ENCODE data around the gene MAP6. TPM values are rescaled to one million over a fixed set of nuclear protein-coding genes. Genes with fewer than 3 reads are reported as not detected.
"Not testable (repeated sequence)": the region's sequence is repeated elsewhere in the genome, so short reads cannot be mapped to it uniquely, and the experiment has no call there.

Gene MAP6
- total RNA-seq: under 1 TPM; 0.21 to 0.24 TPM

DNA sequence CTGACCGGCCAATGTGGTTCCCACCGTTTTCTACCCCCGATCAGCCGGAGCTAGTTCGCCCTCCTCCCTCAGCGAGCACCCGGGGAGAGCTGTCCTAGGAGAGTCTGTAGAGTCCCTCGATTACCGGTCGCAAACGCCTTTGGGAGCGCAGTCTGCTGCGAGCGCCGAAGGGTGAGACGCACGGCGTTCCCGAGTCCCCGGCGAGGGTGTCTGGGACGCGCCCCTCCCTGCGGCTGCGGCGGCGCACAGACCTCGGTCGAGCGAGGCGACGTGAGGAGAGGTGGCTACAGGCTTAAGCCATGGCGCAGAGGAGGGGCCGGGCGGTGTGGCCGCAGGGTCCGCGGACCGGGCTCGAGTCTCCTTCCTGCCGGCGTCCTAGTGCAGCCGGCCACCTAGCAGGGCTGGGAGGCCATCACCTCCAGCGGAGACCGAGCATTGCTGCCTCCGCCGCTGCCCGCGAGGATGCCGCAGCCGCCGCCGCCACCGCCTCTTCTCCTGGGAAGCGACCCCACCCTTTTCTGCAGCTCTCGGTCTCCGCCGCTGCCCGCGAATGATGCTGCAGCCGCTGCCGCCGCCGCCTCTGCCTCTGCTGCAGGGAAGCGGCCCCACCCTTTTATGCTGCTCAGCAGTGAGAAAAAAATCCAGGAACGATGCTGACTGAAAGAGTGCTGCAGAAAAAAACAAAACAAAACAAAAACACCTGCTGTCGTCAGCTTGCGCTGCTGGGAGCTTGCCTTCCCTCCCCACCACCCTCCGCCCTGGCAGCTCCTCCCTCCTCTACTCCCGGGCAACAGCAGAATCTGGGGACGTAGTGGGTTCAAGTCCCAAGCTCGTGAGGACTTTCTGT is at the start of gene MAP6:
TSS of gene MAP6 (minus strand) at position 588 of the 847 bp plus-strand sequence. CDS start 669 bp downstream, outside the sequence.
- Mint-ChIP-seq H3K27me3 (peaks cover 58% of the 10 kb centered on the region), H3K9me3 (no peaks in the 10 kb centered on the region), H3K27ac (no peak within 1 kb of the TSS), H3K36me3 (ENCODE audit: low read depth) (peaks cover 5% of the 10 kb centered on the region), H3K4me3 (peak within 1 kb of the TSS; percentile 79), H3K4me1 (peaks cover 5% of the 10 kb centered on the region)
- peak; percentile 40 for ATAC-seq (replicated peaks)

GRCh38 chr11:75717608-75718418 is 49.0 kb upstream of the MAP6 start, which contains the start of gene MOGAT2:
Gene MOGAT2 (plus strand): TSS chr11:75717838. CDS start chr11:75717889, 51 bp downstream.
- no peak for ATAC-seq (replicated peaks)
- Mint-ChIP-seq H3K4me3 (no peak within 1 kb of the TSS), H3K36me3 (ENCODE audit: low read depth) (no peaks in the 10 kb centered on the region), H3K27ac (no peak within 1 kb of the TSS), H3K4me1 (peaks cover 6% of the 10 kb centered on the region), H3K27me3 (no peaks in the 10 kb centered on the region), H3K9me3 (no peaks in the 10 kb centered on the region)

- Mint-ChIP-seq H3K4me1 (peaks cover 6% of the 10 kb centered on the region), H3K36me3 (ENCODE audit: low read depth) (no peaks in the 10 kb centered on the region), H3K4me3 (no peak overlapping the region), H3K9me3 (no peaks in the 10 kb centered on the region), H3K27ac (no peak overlapping the region), H3K27me3 (no peaks in the 10 kb centered on the region)
- no peak for ATAC-seq (replicated peaks)
Observed at GRCh38 chr11:75716659-75717058, 47.8 kb upstream of the MAP6 start.

DNA sequence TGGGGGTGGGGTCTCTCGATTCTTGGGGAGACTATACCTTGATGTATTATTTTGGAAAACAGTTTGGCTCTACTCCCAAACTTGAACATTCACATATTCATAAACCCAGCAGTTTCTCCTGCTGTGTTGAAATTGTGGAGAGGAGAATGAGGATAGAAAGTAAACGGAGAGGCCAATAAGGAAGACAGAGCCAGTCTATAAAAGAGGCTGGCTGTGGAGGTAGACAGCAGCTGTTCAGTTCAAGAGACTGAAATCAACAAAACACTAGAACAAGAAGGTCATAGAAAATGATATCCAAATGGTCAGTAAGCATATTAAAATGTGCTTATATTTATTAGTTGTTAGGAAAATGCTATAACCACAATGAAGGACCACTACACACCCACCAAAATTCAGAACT is 46.9 kb upstream of the MAP6 start:
- no peaks in the 10 kb centered on the region for H3K9me3 Mint-ChIP-seq
- no peak overlapping the region for H3K27ac Mint-ChIP-seq
- no peaks in the 10 kb centered on the region for H3K36me3 Mint-ChIP-seq (ENCODE audit: low read depth)
- no peak overlapping the region for H3K4me3 Mint-ChIP-seq
- no peak for ATAC-seq (replicated peaks)
- H3K4me1 Mint-ChIP-seq: peaks cover 6% of the 10 kb centered on the region
- H3K27me3 Mint-ChIP-seq: no peaks in the 10 kb centered on the region

DNA sequence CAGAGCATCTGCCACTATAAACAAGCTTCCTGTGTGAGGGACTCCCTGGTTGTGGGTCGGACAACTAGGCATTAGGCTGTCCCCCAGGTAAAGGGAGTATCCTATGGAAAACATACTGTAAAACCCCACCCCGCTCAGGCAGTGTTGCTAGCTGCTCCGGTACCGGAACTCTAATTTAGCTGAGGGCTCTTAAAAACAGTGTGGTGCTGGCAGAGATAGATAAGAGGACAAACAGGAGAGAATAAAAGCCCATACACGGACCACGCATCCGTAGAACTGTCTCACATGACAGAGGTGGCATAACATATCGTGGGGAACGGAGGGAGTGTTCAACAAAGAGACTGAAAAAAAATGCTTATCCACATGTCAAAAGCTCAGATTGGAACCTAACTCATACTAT is 45.4 kb upstream of the MAP6 start:
- no peak for ATAC-seq (replicated peaks)
- Mint-ChIP-seq H3K9me3 (no peaks in the 10 kb centered on the region), H3K4me1 (peaks cover 6% of the 10 kb centered on the region), H3K27ac (no peak overlapping the region), H3K27me3 (no peaks in the 10 kb centered on the region), H3K4me3 (no peak overlapping the region), H3K36me3 (ENCODE audit: low read depth) (no peaks in the 10 kb centered on the region)

- ATAC-seq (replicated peaks): peak; percentile 96
- Mint-ChIP-seq H3K27ac (no peak overlapping the region), H3K36me3 (ENCODE audit: low read depth) (no peaks in the 10 kb centered on the region), H3K27me3 (peaks cover 4% of the 10 kb centered on the region), H3K9me3 (no peaks in the 10 kb centered on the region), H3K4me3 (peak overlapping the region; percentile 22), H3K4me1 (peaks cover 12% of the 10 kb centered on the region)
Observed at GRCh38 chr11:75706260-75706729, 37.5 kb upstream of the MAP6 start.

DNA sequence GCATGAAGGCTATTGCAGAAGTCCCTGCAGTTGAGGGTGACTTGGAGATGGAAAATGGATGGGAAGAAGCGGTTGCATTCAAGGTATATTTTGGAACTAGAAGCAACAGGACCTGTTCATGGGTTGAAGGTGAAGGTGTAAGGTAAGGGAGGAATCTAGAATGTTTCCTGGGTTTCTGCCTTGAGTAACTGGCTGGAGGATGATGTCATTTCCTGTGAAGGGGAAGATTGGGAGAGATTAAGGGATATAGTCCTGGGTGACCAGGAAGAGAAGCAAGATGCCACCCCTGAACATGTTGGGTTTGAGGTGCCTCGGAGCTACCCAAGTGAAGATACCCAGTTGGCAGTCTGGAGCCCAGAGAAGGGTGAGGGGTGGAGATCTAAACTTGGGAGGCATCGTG is 36.7 kb upstream of the MAP6 start:
- Mint-ChIP-seq H3K27ac (peak overlapping the region; percentile 42), H3K36me3 (ENCODE audit: low read depth) (no peaks in the 10 kb centered on the region)
- no peak for ATAC-seq (replicated peaks)

GRCh38 chr11:75703695-75704237 is 34.9 kb upstream of the MAP6 start:
- no peak for ATAC-seq (replicated peaks)
- peaks cover 12% of the 10 kb centered on the region for H3K4me1 Mint-ChIP-seq

More for the DNA sequence above, 36.7 kb upstream of the MAP6 start:
- Mint-ChIP-seq H3K4me3 (peak overlapping the region; percentile 22), H3K9me3 (no peaks in the 10 kb centered on the region), H3K27me3 (peaks cover 4% of the 10 kb centered on the region), H3K4me1 (peaks cover 12% of the 10 kb centered on the region)

GRCh38 chr11:75700940-75701339 is 32.1 kb upstream of the MAP6 start:
- Mint-ChIP-seq H3K36me3 (ENCODE audit: low read depth) (no peaks in the 10 kb centered on the region), H3K9me3 (no peaks in the 10 kb centered on the region), H3K27me3 (peaks cover 31% of the 10 kb centered on the region), H3K4me1 (peaks cover 6% of the 10 kb centered on the region), H3K4me3 (no peak overlapping the region), H3K27ac (no peak overlapping the region)
- ATAC-seq (replicated peaks): no peak

More at GRCh38 chr11:75703695-75704237, 34.9 kb upstream of the MAP6 start:
- Mint-ChIP-seq H3K4me3 (no peak overlapping the region), H3K27me3 (peaks cover 12% of the 10 kb centered on the region), H3K36me3 (ENCODE audit: low read depth) (no peaks in the 10 kb centered on the region), H3K9me3 (no peaks in the 10 kb centered on the region), H3K27ac (no peak overlapping the region)

DNA sequence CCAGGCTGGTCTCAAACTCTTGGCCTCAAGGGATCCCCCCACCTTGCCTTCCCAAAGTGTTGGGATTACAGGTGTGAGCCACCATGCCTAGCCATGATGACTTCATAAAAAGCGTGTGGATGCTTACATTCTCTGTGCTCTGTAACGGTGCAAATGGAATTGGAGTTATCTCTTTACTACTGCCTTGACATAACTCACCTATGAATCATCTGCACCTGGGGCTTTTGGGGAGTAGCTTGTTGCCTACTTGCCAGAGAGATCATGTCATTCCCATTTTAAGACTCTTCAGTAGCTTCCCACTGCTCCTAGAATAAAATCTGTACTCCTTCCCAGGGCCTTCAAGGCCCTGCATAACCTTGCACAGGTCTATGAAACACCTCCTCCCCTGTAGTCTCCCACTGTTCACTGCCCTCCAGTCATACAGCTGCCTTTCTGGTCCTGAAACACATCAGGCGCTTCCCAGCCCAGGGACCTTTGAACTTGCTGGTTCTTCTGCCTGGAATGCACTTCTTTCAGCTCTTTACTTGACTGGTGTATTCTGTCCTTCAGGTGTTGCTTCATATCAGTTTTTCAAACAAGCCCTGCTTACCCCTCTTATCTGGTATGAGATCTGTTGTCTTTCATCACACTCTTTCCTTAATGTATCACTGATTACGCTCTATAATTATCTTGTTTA is 29.2 kb upstream of the MAP6 start:
- peaks cover 43% of the 10 kb centered on the region for H3K27me3 Mint-ChIP-seq
- no peak overlapping the region for H3K27ac Mint-ChIP-seq
- H3K36me3 Mint-ChIP-seq (ENCODE audit: low read depth): no peaks in the 10 kb centered on the region
- H3K9me3 Mint-ChIP-seq: no peaks in the 10 kb centered on the region
- H3K4me3 Mint-ChIP-seq: no peak overlapping the region
- ATAC-seq (replicated peaks): no peak
- H3K4me1 Mint-ChIP-seq: no peaks in the 10 kb centered on the region

DNA sequence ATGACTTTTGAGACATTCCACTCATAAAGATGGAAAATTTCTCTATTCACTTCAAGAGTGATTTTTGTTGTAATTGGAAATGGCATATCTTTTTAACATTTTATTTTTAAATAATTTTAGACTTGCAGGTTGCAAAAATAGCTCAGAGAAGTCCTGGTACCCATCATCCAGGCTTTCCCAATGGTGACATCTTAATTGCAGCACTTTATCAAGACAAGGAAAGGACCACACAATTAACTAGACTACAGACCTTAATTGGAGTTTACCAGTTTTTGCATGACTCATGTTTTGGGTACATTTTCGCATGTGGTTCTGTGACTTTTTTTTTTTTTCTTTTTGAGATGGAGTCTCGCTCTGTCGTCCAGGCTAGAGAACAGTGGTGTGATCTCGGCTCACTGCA is 23.0 kb upstream of the MAP6 start:
- H3K36me3 Mint-ChIP-seq (ENCODE audit: low read depth): no peaks in the 10 kb centered on the region
- peaks cover 5% of the 10 kb centered on the region for H3K4me1 Mint-ChIP-seq
- H3K27ac Mint-ChIP-seq: no peak overlapping the region
- peaks cover 2% of the 10 kb centered on the region for H3K9me3 Mint-ChIP-seq
- ATAC-seq (replicated peaks): no peak
- H3K27me3 Mint-ChIP-seq: peaks cover 40% of the 10 kb centered on the region
- H3K4me3 Mint-ChIP-seq: no peak overlapping the region

GRCh38 chr11:75689863-75690609 is 21.2 kb upstream of the MAP6 start:
- Mint-ChIP-seq H3K9me3 (peaks cover 12% of the 10 kb centered on the region), H3K4me3 (peak overlapping the region; percentile 9), H3K36me3 (ENCODE audit: low read depth) (no peaks in the 10 kb centered on the region), H3K27me3 (peaks cover 42% of the 10 kb centered on the region), H3K27ac (peak overlapping the region; percentile 41), H3K4me1 (peaks cover 5% of the 10 kb centered on the region)
- peak; percentile 84 for ATAC-seq (replicated peaks)

DNA sequence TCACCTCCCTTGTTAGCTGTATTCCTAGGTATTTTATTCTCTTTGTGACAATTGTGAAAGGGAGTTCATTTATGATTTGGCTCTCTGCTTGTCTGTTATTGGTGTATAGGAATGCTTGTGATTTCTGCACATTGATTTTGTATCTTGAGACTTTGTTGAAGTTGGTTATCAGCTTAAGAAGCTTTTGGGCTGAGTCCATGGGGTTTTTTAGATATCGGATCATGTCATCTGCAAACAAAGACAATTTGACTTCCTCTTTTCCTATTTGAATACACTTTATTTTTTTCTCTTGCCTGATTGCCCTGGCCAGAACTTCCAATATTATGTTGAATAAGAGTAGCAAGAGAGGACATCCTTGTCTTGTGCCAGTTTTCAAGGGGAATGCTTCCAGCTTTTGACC is 15.0 kb upstream of the MAP6 start:
- H3K9me3 Mint-ChIP-seq: peaks cover 17% of the 10 kb centered on the region
- H3K27ac Mint-ChIP-seq; H3K36me3 Mint-ChIP-seq (ENCODE audit: low read depth); H3K4me1 Mint-ChIP-seq; ATAC-seq (replicated peaks); H3K4me3 Mint-ChIP-seq: not testable (repeated sequence)
- H3K27me3 Mint-ChIP-seq: peaks cover 44% of the 10 kb centered on the region
